Stimulated activated CD8-positive, alpha-beta memory T cell treated with anti-CD3 and anti-CD28 coated beads, Interleukin-2, amount 100 ng/mL, for 1 hour (primary cell): ENCODE results near the gene TTC1.
"Not testable (repeated sequence)": the region's sequence is repeated elsewhere in the genome, so short reads cannot be mapped to it uniquely, and the experiment has no call there.

Source experiments
- DNase-seq, 2 donors: peaks; one replicate each; pipeline ENCODE4 v3.0.0-alpha.2; 2020; ENCODE audit warnings: low read depth in 2 of 2

Gene TTC1, protein sequence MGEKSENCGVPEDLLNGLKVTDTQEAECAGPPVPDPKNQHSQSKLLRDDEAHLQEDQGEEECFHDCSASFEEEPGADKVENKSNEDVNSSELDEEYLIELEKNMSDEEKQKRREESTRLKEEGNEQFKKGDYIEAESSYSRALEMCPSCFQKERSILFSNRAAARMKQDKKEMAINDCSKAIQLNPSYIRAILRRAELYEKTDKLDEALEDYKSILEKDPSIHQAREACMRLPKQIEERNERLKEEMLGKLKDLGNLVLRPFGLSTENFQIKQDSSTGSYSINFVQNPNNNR

DNA sequence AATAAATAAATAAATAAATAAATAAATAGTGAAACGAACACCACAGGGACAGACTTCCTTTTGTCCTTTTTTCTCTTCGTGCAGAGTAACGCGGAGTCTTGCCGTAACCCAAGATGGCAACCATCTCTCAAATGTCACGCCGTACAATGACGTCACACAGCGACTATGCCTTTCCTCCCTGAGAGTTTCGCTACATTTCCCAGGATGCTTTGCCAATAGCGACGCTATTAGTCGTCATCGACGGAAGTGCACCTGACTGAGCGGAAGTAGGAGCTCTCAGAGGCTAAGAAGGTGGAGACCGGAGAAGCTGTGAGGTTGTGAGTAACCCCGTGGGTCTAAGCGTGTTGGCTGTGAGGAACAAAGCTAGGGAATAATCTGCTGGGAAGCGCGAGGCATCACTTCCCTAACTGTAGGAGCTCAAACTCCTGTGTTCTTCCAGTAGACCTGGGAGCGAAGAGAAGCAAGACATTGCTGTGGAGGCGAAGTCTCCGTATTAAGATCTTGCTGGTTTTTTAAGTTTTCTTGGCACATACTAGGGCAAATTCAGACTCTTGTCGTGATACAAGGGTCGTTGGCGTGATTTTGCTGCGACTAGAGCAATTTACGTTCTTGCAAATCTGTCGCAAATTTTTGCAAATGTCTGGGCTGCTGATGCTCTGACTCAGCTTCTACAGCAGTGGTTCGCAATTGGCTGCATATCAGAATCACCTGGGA lies at the start of gene TTC1:
Gene TTC1, plus strand, starts transcription at position 263 of the 714 bp plus-strand sequence. CDS start 1,390 bp downstream, outside the sequence.
- DNase-seq, result peak; percentile 80 to 84

DNA sequence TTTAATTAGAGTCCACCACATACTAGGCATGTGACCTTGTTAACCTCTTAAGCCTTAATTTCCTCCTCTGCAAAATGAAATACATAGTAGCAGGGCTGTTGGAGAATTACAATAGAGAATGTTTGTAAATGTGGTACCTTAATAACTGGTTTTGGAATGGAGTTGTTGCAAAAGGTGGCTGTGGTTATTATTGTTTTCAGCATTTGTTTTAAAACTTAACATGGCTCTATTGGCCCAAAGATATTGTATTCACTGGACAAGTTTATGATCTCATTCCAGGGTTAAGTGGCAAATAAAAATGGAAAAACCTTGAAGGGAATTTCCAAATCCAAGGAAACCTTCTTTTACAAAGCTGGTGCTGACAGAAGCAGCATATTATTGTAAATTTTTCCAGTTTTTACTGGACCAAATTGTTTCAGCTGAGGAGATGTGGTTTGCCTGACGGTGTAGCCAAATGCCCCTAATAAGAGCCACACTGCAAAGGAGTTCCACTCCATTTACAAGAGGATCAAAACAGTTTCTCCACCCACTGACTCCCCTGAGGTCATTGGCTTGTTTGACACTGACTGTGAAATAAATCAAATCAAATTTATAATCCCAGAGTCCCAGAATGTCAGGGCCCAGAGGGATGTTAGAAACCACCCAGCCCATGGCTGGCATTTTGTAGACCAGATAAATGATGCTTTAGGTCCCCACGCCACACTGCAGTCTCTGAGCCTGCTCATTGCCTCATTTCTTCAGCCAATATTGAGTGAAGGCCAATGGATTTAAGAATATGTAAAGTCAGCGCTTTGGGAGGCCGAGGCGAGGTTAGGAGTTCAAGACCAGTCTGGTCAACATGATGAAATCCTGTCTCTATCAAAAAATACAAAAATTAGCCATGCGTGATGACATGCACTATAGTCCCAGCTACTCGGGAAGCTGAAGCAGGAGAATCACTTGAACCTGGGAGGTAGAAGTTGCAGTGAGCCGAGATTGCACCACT lies 47.5 kb upstream of the TTC1 start:
- no peak for DNase-seq

DNA sequence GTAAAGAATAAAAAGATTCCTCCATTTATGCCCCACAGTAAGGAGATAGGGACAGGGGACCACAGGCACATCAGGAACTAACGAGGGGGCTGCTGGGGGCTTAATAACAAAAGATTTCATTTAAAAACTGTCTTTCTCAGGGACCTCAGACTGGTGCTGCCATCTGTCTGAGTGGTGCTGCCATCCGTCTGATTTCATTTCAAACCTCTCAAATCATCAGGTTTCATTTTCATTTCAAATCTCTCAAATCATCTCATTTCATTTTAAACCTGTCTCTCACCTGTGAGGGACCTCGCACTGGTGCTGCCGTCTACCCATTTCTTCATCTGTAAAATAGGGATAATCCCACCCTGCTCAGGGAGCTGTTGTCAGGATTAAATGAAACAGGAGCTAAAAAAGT lies 46.7 kb upstream of the TTC1 start:
- no peak for DNase-seq

DNA sequence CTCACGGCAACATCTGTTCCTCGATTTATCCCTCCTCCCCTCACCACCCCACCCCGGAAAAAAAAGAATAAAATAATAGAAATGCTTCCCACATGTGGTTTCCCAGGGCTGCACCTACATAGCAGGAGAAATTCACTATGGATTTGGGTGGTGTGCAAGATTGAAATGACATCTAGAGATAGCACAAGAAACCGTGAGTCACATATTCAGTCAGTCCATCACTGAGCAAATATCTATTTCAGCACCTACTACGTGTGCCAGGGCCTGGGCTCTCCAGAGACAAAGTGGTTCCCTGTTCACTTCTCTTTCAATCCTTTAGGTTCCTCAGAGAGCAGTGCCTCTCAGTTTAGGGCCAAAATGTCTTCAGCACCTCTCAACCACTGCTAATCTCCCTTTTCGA lies 45.0 kb upstream of the TTC1 start:
- no peak for DNase-seq

DNA sequence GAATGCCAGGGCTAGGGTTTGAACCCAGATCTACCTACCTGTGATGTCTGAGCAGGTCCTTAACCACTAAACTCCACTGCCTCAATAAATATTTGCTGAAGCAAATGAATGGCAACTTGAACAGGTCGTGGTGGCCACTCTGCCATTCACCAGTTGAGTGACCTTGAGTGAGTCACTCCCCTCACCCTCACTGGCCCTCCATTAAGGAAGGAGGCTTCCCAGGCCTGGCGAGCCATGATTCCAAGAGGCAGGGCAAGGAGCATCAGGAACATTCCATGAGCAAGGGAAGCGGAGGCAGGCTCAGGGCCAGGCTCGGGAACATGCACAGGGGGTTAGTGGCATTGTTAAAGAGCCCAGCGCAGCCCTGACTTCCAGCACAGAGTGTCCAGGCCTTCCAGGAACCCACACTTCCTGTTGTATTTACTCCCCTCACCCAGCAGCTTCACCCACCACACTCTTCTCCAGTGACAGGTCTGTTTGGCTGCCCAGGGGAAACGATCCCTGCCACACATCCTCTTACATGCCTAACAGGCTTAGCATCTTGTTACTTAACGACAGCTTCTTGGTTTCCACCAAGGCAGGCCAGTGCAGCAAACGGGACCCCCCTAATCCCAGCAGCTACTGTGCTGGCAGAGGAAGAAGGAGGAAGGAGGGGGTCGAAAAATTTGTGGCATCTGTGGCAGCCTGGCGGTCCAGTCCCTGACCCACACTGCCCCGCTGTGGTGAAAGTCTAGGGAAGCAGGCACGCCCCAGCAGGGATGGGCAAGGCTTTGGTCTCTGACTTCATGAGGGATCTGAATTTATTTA lies 43.7 kb upstream of the TTC1 start:
- no peak for DNase-seq

DNA sequence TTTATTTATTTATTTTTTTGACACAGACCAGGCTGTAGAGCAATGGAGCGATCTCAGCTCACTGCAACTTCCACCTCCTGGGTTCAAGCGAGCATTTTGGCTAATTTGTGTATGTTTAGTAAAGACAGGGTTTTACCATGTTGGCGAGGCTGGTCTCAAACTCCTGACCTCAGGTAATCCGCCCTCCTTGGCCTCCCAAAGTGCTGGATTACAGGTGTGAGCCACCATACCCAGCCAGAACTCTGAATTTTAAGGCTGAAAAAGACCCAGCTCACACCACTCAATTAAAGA lies 43.2 kb upstream of the TTC1 start:
- DNase-seq, result not testable (repeated sequence)

DNA sequence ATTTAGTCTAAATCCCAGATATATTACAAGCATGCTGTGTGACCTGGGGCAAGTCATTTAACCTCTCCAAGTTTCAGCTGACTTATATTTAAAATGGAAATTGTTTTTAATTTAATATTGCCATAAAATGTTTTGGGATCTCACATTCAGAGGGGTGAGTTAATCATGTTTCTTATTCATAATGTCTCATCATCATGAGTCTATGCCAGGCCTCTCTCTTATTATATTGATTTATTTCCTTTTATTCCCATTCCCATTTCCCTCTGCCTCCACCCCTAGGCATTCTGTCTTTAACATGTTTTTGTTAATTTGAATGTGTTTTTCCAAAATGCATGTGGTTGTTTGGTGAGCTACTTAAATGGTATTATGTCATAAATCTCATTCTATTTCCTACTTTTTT lies 39.0 kb upstream of the TTC1 start:
- no peak for DNase-seq

DNA sequence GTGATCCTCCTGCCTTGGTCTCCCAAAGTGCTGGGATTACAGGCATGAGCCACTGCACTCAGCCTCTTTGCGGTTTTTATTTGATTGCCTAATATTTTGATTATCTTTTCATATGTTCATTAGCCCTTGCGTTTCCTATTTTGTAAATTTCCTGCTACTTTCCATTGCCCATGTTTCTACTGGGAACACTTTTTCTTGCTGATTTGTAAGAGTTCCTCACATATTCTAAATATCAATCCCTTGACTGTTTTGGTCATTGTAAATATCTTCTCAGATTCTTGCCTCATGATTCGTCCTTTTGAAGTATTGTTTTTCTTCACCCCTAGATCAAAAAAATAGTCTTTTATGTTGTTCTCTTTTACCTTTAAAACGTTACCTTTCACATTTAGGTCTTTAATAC lies 37.9 kb upstream of the TTC1 start:
- no peak for DNase-seq

DNA sequence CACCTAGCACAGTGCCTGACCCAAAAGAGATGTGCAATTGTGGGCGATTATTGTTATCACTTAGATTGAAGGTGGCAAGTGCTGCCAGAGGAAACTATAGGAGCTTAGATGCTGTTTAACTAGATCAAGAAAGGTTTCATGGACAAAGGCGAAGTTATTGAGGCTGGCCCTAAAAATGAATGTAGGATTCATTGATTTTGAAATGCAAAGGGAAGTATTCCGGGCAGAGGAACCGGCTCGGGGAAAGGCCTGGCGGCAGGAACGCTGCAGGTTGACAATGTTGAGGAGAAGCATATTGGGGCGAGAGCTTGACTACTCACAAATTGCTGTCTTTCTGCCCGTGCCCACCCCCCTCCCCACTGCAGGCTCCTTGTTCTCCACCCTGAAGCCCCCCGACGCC lies 37.4 kb upstream of the TTC1 start:
- no peak for DNase-seq

DNA sequence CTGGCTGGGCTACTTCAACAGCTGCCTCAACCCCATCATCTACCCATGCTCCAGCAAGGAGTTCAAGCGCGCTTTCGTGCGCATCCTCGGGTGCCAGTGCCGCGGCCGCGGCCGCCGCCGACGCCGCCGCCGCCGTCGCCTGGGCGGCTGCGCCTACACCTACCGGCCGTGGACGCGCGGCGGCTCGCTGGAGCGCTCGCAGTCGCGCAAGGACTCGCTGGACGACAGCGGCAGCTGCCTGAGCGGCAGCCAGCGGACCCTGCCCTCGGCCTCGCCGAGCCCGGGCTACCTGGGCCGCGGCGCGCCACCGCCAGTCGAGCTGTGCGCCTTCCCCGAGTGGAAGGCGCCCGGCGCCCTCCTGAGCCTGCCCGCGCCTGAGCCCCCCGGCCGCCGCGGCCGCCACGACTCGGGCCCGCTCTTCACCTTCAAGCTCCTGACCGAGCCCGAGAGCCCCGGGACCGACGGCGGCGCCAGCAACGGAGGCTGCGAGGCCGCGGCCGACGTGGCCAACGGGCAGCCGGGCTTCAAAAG lies 36.9 kb upstream of the TTC1 start:
- no peak for DNase-seq

DNA sequence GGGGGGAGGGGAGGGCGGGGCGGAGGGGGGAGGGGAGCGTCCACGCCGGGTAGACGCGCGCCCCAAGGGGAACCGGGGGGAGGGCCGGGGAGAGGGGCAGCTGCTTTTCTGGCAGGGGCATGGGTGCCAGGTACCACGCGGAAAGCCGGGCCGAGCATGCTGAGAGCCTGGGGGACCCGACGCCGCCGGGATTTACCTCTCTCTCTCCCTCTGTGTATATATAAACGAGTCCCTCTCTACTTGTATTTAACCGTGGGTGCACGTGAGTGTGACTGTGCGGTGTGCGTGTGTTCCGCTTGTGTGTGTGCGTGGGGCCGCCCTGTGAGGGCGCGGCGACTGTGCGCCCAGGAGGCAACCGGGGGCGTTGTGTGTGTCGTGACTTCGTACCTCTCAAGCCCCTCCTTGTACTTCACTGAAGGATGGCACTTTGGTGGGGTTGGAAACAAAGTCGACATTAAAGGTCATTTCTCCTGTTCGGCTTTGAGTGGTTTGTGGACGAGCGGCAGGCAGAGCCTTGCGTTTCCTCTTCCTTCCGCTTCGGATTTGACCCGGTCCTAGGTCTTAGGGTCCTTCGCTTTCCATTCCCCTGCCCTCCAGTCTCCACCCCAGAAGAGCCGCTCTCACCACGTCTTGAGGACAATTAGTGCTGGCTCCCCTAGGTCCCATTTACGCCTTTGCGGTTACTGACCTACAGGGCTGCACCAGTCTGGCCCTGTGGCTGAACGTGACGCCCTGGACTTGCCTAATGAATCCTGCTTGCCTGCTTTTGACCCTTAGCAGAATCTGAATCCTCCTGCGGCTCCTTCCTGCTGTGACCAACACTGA lies 36.2 kb upstream of the TTC1 start:
- no peak for DNase-seq

DNA sequence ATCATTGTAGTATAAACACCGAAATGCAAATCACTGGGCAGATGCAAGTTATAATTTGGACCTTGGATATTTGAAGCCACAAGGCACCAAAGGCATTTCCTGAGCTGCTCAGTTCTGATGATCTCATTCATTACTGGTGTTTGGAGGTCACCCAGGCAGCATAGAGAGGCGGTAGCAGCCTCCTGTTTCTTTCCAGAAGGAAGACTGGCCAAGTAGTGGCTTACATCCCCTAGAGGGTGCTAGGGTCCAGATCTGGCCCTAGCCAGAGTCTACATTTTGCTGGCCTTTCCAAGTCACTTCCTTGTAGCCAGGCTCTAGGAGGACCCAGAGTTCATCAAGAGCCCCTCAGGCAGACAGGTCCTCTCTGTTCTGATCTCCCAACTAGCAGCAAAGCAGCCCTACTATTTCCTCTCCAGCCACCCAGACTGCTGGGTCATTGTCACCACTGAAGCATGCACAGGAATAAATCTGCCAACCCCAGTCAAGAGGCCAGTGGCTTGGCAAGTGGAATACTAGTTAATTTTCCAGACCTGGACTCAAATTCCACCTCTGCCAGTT lies 33.4 kb upstream of the TTC1 start:
- no peak for DNase-seq

DNA sequence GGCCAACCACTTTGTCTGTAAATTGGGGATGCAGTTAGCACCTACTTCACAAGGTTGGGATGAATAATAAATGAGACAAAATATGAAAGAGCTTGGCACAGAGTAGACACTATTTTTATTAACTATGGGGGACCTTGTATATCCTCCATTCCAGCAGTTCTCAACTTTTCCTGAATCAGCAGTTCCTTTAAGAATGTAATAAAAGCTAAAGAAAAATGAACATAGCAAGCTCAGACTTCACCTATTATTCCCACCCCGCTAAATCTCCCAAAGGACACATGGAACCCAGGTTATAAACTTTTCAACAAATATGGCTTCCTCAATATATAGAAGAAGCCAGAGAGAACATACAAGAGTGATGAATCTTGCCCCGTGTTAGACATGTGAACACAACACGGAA lies 32.0 kb upstream of the TTC1 start:
- no peak for DNase-seq

DNA sequence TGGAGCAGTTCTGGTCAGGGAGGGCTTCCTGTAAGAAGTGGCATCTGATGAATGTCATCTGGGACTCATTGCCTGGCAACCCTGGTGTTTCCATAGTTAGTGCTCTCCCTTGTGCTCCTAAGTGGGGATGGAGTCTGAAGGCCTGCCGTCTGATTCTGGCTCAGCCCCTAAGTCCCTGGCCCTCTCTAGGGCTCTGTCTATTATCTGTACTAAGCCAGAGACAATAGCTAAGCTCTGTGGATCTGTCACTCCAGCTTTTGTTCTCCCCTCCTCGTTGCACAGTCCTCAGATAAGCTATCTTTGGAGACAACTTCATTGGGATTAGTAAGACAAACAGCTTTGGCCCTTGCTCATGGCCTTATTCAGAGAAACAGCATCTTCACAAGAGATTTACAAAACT lies 30.6 kb upstream of the TTC1 start:
- no peak for DNase-seq

DNA sequence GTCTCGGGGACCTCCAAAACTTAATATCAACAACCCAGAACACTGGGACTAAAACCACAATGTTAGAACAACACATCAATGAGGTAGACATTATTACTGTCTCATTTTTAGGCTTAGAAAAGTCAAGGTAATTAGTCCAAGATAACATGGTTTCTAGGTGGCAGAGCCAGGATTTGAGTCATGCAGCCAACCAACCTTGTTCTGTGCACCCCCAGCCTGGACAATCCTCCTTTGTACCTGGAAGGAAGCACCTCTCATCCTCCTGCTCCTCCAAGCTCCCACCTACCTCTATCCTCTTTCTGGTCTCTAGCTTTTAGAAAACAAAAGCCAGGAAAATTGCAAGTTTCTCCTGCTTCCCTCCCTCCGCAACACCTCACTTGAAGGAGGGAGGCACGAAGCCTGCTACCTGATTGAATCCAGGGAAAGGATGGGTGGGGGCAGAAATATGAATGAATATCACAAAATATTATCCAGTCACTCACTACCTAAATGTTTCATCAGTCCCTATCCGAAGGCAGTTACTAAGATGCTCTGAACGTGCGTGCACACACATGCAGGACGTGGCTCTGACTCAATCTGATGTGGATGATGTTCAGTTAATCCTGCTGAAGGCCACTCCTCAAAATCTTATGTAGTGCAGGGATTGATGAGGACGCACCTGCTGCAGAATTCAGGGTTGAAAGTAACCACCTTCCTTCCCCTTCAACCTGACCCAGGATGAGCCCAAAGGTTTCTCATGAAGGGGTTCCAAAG lies 26.3 kb upstream of the TTC1 start:
- DNase-seq, result no peak

DNA sequence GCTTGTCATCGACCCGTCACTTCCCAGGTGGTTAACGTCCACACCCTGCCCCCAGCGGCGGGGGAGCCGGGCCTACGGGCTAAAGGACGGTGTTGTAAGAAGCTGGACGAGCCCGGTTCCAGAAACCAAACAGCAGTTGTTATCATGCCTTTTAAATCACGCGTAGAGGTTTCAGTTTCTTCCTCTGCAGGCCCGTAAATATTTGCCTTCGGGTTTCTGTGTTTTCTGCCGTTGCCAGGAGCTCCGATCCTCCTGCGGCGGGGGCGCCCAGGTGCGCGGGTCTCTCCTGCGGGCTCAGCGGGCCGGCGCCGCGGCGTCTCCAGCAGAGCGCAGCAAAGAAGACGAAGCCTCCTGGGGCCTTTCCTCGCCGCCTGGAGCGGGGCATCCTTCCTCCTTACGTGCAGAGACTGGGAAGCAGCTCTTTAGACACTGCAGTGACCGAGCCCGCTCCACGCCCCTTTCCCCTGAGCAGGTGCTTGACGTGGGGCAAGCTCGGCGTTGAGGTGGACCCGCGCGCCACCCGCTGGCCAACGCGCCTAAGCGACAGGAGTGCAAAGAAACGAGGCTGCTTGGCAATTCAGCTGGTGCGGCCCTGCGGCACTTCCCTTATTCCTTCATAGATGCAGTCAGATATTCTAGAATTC lies 21.8 kb upstream of the TTC1 start:
- DNase-seq, result peak; percentile 26 to 50

DNA sequence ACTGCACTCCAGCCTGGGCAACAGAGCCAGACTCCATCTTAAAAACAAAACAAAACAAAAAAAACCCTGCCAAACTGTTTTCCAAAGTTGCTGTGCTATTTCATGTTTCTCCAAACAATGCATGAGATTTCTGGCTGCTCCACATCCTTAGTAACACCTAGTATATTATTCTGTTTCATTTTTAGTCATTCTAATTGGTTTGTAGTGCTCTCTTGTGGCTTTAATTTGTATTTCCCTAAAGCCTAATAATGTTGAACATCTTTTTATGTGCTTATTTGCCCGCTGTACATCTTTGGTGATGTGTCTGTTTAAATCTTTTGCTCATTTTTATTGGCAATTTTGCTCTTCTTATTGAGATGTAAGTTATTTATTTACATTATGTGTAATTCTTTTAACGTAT lies 18.4 kb upstream of the TTC1 start:
- DNase-seq, result no peak

DNA sequence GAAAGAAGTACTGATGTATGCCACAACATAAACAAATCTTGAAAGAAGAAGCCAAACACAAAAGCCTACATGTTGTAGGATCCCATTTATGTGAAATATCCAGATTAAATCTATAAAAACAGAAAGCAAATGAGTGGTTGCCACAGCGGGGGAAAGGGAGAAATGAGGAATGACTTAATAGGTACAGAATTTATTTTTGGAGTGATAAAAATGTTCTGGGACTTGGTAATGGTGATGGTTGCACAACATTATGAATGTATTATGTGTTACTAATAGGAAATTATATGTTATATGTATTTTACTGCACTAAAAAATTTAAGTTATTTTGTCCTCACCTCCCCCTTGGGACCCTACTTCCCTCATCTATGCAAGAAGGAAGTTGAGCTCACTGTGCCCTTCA lies 16.4 kb upstream of the TTC1 start:
- no peak for DNase-seq

DNA sequence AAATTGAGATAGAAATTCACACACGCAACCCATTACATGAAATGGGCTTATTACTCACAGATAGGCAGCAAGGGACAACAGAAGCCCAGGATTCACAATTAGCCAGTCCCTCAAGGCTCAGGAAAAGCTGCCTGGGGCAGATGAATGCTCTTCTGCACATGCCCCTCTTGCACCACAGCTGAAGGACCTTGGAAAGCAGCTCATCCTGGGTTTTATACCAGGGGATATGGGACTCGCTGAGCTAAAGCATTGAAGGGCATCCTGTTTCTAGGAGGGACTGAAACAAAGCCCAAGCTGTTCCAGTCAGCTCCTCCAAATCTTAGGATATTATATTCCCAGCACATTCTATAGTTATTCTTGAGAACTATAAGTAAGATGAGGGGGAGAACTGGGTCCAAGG lies 15.7 kb upstream of the TTC1 start:
- DNase-seq, result no peak
